ENCODE measurements around the gene CENPI.
"Not testable (repeated sequence)": the region's sequence is repeated elsewhere in the genome, so short reads cannot be mapped to it uniquely, and the experiment has no call there.

Gene CENPI, protein sequence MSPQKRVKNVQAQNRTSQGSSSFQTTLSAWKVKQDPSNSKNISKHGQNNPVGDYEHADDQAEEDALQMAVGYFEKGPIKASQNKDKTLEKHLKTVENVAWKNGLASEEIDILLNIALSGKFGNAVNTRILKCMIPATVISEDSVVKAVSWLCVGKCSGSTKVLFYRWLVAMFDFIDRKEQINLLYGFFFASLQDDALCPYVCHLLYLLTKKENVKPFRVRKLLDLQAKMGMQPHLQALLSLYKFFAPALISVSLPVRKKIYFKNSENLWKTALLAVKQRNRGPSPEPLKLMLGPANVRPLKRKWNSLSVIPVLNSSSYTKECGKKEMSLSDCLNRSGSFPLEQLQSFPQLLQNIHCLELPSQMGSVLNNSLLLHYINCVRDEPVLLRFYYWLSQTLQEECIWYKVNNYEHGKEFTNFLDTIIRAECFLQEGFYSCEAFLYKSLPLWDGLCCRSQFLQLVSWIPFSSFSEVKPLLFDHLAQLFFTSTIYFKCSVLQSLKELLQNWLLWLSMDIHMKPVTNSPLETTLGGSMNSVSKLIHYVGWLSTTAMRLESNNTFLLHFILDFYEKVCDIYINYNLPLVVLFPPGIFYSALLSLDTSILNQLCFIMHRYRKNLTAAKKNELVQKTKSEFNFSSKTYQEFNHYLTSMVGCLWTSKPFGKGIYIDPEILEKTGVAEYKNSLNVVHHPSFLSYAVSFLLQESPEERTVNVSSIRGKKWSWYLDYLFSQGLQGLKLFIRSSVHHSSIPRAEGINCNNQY

DNA sequence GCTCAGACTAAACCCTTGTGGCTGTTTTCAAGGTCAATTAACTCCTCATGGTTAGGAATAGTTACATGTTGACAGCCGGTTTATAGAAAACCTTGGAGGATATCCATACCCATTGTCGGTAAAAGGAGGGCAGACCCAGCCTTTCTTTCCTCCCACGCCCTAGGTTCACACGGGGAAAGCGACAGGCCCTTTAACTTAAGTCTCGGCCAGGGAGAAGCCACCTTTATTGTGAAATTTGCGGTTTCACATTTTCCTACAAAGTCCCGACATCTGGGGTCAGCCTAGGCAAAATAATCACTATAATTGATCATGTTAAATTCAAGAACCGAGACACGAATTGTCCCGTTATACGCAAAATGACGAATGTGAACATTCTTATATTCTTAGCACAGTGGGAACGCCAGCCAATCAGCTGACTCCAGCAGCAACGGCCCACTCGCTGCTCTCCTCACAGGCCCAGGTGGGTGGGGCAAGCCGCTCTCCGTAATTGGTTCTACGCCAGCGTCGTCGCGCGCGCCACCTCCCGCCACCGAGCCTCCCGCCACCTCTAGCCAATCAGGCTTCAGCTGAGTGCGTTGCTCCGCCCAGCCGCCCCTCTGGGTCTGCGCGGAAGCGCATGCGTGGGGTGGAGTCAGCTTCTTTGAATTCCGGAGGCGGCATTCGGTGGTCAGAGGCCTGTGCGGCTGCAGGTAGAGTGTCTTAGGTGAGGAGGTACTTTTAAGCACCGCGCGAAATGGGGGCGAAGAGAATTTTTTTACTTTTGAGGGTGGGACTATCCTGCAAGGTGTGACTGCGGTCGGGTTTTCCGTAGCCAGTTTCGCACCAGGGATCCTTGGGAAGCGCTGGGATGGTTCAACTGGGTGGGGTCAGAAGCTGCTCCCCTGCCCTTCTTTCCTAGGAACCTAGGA is at the start of gene CENPI:
Gene CENPI (plus strand): TSS at position 659 of the 908 bp plus-strand sequence. CDS start 2,867 bp downstream, outside the sequence.
- peak; percentile 45 for DNase-seq (ENCODE audit: insufficient read length, low spot score)
- FAIRE-seq, result peak; percentile 67
- TF ChIP-seq, protein P1, sequence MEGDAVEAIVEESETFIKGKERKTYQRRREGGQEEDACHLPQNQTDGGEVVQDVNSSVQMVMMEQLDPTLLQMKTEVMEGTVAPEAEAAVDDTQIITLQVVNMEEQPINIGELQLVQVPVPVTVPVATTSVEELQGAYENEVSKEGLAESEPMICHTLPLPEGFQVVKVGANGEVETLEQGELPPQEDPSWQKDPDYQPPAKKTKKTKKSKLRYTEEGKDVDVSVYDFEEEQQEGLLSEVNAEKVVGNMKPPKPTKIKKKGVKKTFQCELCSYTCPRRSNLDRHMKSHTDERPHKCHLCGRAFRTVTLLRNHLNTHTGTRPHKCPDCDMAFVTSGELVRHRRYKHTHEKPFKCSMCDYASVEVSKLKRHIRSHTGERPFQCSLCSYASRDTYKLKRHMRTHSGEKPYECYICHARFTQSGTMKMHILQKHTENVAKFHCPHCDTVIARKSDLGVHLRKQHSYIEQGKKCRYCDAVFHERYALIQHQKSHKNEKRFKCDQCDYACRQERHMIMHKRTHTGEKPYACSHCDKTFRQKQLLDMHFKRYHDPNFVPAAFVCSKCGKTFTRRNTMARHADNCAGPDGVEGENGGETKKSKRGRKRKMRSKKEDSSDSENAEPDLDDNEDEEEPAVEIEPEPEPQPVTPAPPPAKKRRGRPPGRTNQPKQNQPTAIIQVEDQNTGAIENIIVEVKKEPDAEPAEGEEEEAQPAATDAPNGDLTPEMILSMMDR (IDR thresholded peaks at IDR 0.05; ENCODE audit: insufficient read depth, missing control alignments), result no peak

DNA sequence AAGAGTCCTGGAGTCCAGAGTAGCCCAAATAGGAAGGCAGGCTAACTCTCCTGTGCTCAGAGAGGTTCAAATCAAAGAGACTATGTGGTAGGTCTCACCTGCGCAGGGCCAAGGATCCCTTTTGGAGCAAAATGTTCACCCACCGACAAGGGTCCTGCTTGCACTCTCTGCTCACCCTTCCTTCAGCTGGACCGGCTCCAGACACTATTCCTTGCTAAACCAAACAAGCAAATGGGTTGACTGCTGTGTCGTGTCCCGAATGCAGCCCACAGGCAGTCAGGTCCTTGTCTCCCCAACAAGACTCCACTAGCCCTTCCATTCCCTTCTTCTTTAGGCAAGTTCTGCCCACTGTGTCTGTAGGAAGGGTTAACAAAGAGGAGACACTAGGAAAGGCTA is 46.9 kb upstream of the CENPI start:
- no peak for FAIRE-seq
- no peak for DNase-seq (ENCODE audit: insufficient read length, low spot score)
- TF ChIP-seq, protein P1 (IDR thresholded peaks at IDR 0.05; ENCODE audit: insufficient read depth, missing control alignments), result no peak

DNA sequence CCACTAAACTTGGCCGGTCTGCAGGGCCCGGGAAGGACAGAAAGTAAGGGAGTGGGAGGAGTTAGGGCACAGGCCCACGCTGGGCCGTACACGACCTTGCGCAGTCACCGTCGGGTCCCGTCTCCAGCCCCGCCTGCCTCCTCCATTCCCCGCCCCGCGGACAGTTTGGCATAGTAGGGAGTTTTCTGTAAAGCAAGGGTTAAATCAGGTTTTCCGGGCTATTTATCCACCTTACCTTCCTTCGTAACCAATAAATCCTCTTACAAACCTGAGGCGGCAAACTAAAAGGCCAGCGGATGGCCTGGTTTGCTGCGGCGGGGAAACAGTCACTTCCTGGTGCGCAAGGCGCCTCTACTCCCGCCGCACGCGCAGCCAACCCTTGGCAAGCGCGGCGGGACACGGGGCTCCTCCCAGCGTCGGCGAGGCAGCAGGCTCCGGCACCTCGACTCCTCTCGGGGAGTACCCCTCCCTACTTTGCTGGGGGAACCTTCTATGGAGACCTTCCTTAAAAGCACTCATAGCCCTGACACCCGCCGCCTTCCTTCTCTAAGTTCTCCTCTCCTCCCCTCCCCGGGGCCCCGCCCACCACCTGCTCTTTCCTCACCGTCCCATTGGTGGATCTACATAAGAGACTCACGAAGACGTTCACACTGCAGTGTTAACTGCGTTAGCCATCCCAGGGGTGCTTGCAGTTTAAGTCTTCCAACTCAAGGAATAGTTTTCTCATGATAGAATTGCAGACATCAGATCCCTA is 46.3 kb upstream of the CENPI start, which contains the start of gene TRMT2B:
Gene TRMT2B (minus strand): TSS at position 563 of the 754 bp plus-strand sequence. CDS start 9,822 bp downstream, outside the sequence.
- no peak for FAIRE-seq
- TF ChIP-seq, protein P1 (IDR thresholded peaks at IDR 0.05; ENCODE audit: insufficient read depth, missing control alignments), result no peak
- DNase-seq (ENCODE audit: insufficient read length, low spot score), result peak; percentile 24

DNA sequence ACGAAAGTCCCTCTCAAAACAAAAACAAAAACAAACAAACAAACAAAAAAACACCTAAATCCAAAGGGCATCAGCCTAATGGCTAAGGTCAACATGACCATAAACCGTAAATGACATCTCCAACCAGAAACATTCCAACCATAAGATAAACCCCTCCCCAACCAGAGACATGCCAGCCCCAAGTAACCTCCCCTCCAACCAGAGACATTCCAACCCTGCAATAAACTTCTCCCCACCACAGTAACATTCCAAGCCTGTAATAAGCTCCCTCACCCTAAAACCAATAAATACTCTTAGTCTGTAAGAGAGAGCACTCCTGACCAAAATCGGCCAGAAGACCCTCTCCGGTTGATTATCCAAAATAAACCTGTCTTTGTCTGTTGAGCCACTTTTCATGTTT is 41.5 kb upstream of the CENPI start:
- not testable (repeated sequence) for DNase-seq (ENCODE audit: insufficient read length, low spot score); FAIRE-seq

DNA sequence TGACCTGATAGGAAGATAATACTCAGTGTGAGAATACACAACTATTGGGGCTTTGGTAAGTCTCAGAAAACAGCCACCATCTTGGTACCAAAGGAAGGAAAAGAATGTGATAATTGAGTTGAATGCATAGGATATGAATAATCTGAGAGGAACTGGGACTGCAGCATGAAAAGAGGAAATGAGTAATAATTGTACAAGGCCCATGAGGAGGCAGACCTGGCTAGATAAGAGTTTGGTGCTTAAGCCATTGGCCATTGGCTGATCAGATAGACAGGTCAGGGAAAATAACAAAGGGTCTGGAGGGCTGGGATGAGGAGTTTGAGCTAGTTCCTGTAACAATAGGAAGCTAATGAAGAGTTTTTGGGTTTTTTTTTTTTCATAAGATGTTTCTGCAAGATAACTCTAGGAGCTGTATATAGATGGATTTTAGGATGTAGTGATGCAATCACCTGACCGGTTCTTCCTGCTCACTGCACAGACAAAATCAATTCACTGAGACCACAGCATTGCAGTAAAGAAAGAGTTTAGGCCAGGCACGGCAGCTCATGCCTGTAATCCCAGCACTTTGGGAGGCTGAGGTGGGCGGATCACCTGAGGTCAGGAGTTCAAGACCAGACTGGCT is 40.8 kb upstream of the CENPI start:
- no peak for DNase-seq (ENCODE audit: insufficient read length, low spot score)
- FAIRE-seq, result no peak
- TF ChIP-seq, protein P1 (IDR thresholded peaks at IDR 0.05; ENCODE audit: insufficient read depth, missing control alignments), result no peak

DNA sequence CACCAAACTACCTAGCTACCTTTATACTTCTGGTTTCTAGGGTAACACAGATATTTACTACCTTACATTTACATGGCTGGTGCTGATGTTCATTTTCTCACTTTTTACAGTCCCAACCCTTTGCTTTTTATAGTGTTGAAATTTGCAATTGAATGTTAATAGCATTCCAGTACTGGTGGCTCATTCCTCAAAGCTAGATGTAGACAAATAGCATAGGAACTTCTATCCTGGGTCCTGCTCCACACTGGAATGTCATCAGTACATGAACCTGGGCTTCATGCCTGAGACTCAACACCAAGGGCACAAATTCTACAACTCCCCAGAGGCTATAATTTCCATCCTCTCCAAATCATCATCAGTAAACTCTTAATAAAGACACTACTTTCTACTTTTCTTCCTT is 35.8 kb upstream of the CENPI start:
- TF ChIP-seq, protein P1 (IDR thresholded peaks at IDR 0.05; ENCODE audit: insufficient read depth, missing control alignments), result no peak
- DNase-seq (ENCODE audit: insufficient read length, low spot score), result no peak
- FAIRE-seq, result no peak

Data from D721Med (cell line).